ENCODE results near the gene NDFIP2.

DNA sequence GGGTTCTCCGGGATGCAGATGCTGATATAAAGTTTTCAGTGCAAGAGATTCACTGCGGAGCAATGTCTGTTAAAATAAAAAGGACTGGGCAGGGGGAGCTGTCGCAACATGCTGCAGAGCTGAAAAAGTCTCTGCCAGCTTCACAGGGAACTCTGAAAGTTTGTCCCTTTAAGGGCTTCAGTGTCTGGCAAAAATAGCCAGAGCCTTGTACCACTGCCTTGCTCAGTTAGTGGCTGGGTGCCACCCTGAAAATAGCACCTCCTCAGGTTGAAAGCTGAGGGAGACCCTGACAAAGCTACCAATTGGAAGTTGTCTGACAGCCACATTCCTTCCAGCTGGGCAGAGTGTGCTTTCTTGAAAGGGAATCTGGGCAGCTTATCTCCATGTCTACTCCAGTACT is 3.0 kb upstream of the NDFIP2 start:
- no peak for TF ChIP-seq POLR2A (IDR thresholded peaks at IDR 0.05)
- TF ChIP-seq, protein P1, sequence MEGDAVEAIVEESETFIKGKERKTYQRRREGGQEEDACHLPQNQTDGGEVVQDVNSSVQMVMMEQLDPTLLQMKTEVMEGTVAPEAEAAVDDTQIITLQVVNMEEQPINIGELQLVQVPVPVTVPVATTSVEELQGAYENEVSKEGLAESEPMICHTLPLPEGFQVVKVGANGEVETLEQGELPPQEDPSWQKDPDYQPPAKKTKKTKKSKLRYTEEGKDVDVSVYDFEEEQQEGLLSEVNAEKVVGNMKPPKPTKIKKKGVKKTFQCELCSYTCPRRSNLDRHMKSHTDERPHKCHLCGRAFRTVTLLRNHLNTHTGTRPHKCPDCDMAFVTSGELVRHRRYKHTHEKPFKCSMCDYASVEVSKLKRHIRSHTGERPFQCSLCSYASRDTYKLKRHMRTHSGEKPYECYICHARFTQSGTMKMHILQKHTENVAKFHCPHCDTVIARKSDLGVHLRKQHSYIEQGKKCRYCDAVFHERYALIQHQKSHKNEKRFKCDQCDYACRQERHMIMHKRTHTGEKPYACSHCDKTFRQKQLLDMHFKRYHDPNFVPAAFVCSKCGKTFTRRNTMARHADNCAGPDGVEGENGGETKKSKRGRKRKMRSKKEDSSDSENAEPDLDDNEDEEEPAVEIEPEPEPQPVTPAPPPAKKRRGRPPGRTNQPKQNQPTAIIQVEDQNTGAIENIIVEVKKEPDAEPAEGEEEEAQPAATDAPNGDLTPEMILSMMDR (IDR thresholded peaks at IDR 0.05): no peak
